Panc1 (cell line): ENCODE data around the gene ZNF831.

Source experiments
- POLR2AphosphoS5 ChIP-seq: IDR thresholded peaks from 2 replicates; pipeline ENCODE4 v1.6.1; 2012; ENCODE audit warnings: mild to moderate bottlenecking, low read depth, low read length, moderate library complexity
- TCF7L2 ChIP-seq: IDR thresholded peaks from 2 replicates; pipeline ENCODE4 v1.6.1; 2011; ENCODE audit warnings: mild to moderate bottlenecking, low read depth, low read length, inconsistent platforms
- TF ChIP-seq, protein P1 (sequence below): fragments of 450-650 bp; IDR thresholded peaks from 2 replicates; pipeline ENCODE4 v1.5.1; 2017; ENCODE audit warnings: mild to moderate bottlenecking

GRCh38 chr20:59139998-59140397, 23.6 kb upstream of the ZNF831 start:
- TF ChIP-seq, protein P1, sequence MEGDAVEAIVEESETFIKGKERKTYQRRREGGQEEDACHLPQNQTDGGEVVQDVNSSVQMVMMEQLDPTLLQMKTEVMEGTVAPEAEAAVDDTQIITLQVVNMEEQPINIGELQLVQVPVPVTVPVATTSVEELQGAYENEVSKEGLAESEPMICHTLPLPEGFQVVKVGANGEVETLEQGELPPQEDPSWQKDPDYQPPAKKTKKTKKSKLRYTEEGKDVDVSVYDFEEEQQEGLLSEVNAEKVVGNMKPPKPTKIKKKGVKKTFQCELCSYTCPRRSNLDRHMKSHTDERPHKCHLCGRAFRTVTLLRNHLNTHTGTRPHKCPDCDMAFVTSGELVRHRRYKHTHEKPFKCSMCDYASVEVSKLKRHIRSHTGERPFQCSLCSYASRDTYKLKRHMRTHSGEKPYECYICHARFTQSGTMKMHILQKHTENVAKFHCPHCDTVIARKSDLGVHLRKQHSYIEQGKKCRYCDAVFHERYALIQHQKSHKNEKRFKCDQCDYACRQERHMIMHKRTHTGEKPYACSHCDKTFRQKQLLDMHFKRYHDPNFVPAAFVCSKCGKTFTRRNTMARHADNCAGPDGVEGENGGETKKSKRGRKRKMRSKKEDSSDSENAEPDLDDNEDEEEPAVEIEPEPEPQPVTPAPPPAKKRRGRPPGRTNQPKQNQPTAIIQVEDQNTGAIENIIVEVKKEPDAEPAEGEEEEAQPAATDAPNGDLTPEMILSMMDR = no peak
- no peak for TF ChIP-seq TCF7L2
- TF ChIP-seq POLR2AphosphoS5 = no peak
